ENCODE results near the gene CSPG5. TPM values are rescaled to one million over a fixed set of nuclear protein-coding genes. Genes with fewer than 3 reads are reported as not detected.

Gene CSPG5, protein sequence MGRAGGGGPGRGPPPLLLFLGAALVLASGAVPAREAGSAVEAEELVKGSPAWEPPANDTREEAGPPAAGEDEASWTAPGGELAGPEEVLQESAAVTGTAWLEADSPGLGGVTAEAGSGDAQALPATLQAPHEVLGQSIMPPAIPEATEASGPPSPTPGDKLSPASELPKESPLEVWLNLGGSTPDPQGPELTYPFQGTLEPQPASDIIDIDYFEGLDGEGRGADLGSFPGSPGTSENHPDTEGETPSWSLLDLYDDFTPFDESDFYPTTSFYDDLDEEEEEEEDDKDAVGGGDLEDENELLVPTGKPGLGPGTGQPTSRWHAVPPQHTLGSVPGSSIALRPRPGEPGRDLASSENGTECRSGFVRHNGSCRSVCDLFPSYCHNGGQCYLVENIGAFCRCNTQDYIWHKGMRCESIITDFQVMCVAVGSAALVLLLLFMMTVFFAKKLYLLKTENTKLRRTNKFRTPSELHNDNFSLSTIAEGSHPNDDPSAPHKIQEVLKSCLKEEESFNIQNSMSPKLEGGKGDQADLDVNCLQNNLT
- 0.18 and 0.30 TPM in 2 replicates for total RNA-seq

GRCh38 chr3:47578691-47579632 is at the start of gene CSPG5:
TSS of gene CSPG5 (minus strand) at chr3:47578865. CDS start at chr3:47578693, 172 bp downstream.

GRCh38 chr3:47513125-47513929 is 65.3 kb downstream of the CSPG5 start, which contains the start of gene ELP6:
TSS of gene ELP6 (minus strand) at chr3:47513712. CDS start at chr3:47513590, 122 bp downstream.

Other genes with a start within 250 kb of the CSPG5 start
- gene PTPN23, start 197.8 kb downstream of the CSPG5 start, total RNA-seq = 32.4 and 46.9 TPM in 2 replicates
- 57.0 and 60.5 TPM in 2 replicates for gene SCAP, start 102.9 kb downstream of the CSPG5 start, total RNA-seq
- gene ELP6, start 65.2 kb downstream of the CSPG5 start, total RNA-seq = 26.7 and 28.5 TPM in 2 replicates
- 32.4 and 44.7 TPM in 2 replicates for gene SMARCC1, start 203.0 kb upstream of the CSPG5 start, total RNA-seq
- gene DHX30, start 224.3 kb upstream of the CSPG5 start, total RNA-seq = 51.7 and 79.2 TPM in 2 replicates

Data from smooth muscle cell of the umbilical artery (primary cell).